Ovary (tissue), 3 donors: ENCODE results near the gene ATAT1.

Experiments used
- CTCF ChIP-seq, 3 donors: fragments of 450-650 bp in 2 of 3; fragments of 200-600 bp in 1 of 3; IDR thresholded peaks; one replicate each; pipeline versions ENCODE4 v1.5.1 to v1.8.0; 2016 to 2022; ENCODE audit warnings: antibody characterized with exemption in 3 of 3, mild to moderate bottlenecking in 1 of 3
- EP300 ChIP-seq: sonication (generic); formaldehyde crosslinking; IDR thresholded peaks from one replicate; pipeline ENCODE4 v1.6.1; 2017; ENCODE audit warnings: antibody characterized with exemption
- POLR2A ChIP-seq: fragments of 450-650 bp; IDR thresholded peaks from one replicate; pipeline ENCODE4 v1.6.1; 2017; ENCODE audit warnings: antibody characterized with exemption, mild to moderate bottlenecking, moderate library complexity
- donor health status: DM: no; HTN: no; CAD: no.

DNA sequence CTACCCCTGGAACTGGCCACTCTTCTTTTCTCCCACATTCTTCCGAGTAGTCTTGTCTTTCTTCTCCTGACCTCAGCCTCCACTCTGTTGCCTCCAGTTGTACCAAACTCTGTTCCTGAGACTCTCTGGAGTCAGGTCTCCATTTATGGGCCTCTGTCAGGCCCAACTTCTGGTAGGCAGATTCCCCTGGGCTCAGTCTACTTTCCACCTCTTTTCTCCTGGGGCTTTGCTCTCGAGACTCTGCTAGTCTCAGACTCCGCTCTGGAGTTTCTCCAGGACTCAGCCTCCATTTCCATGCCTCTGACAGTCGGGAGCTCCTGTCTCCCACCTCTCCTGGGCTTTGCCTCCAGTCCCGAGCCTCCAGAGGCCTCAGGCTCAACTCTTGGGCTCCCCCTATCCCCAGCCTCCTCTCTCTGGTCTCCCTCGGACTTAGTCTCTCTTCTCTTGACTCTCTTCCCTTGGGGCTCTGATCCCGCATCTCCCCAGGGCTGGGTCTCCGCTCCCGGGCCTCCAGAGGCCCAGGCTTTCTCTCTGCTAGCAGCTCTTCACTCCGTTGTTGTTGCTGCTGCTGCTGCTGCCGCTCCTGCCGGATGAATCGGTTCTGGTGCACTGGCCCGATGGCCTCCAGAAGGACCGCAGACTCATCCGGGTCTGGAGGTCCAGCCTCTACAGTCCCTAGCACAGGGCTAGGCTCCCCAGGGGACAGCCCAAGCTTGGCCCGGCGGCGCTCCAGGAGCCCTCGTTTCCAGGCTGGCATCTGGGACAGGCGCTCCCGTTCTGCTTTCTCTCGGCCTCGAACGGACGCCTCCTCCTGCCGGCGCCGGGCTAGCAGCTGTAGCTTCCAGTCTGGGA, 58.7 kb downstream of the ATAT1 start:
- TF ChIP-seq POLR2A (no peak), CTCF (IDR thresholded peaks at IDR 0.05) (no peak), EP300 (no peak)
